Skeletal muscle satellite cell (primary cell): ENCODE results near the gene NQO1.
A peak's percentile ranks its signal among the peaks of the same experiment; 100 is the strongest.
"Not testable (repeated sequence)": the region's sequence is repeated elsewhere in the genome, so short reads cannot be mapped to it uniquely, and the experiment has no call there.

Experiments used
- H3K27me3 ChIP-seq: 2 replicates; pipeline ENCODE4 v1.7.0; 2013; ENCODE audit warnings: low read length; ENCODE audit not compliant: control insufficient read depth, insufficient read depth
- H3K36me3 ChIP-seq: 2 replicates; pipeline ENCODE4 v1.7.0; 2013; ENCODE audit warnings: mild to moderate bottlenecking, control low read depth, low read length; ENCODE audit not compliant: insufficient read depth
- H3K4me1 ChIP-seq: 2 replicates; pipeline ENCODE4 v1.7.0; 2013; ENCODE audit warnings: low read length; ENCODE audit not compliant: control insufficient read depth, insufficient read depth
- H3K4me2 ChIP-seq: 2 replicates; pipeline ENCODE4 v1.7.0; 2013; ENCODE audit warnings: mild to moderate bottlenecking, low read length
- H3K4me3 ChIP-seq: 2 replicates; pipeline ENCODE4 v1.7.0; 2013; ENCODE audit warnings: low read length
- H3K9ac ChIP-seq: 2 replicates; pipeline ENCODE4 v1.7.0; 2013; ENCODE audit warnings: mild to moderate bottlenecking, low read depth, low read length, moderate library complexity
- H3K9me3 ChIP-seq: replicated peaks from 2 replicates; pipeline ENCODE4 v1.7.0; 2013; ENCODE audit warnings: mild to moderate bottlenecking, control low read depth, low read length

Gene NQO1

DNA sequence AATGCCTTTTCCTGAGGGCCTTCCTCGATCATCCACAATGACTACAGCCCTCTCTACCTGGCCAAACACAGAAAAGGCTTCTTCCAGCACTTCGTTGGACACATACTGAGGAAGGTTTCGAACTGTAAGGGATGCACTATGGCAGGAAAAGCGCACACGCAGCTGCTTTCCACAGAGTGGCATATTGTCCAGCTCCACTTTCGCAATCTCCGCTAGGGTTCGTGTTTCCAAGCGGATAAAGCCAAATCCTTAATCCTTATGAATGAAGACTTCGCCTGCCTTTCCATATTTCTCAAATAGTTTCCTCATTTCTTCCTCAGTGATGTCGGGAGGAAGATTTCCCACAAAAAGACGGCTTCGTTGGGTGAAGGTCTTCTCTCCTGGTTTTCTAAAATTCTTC lies 31.0 kb upstream of the NQO1 start:
- not testable (repeated sequence) for H3K27me3 ChIP-seq, H3K9ac ChIP-seq, H3K4me3 ChIP-seq, H3K36me3 ChIP-seq, H3K4me1 ChIP-seq, H3K4me2 ChIP-seq, H3K9me3 ChIP-seq

DNA sequence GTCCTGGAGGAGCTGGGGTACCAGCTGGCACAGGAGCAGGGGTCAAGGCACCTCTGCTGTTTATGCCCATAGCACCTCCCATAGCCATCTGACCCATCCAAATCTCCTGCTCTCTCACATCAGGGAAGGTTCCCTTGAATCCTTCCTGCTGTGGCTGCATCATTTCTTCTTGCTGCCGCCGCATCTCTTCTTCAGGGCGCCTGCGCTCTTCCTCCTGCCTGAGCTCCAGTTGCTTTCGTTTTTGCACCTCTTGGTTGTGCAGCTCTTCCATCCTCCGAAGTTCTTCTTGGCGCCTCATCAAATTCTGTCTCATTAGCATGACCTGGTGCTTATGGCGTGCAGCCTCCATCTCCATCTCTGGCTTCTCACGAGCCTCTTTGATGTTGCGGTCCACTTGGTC lies 30.3 kb upstream of the NQO1 start:
- no peak overlapping the region for H3K4me3 ChIP-seq
- no peak overlapping the region for H3K4me2 ChIP-seq
- H3K27me3 ChIP-seq = no peaks in the 10 kb centered on the region
- no peak overlapping the region for H3K9ac ChIP-seq
- peaks cover 7% of the 10 kb centered on the region for H3K4me1 ChIP-seq
- no peaks in the 10 kb centered on the region for H3K9me3 ChIP-seq
- H3K36me3 ChIP-seq = peaks cover 6% of the 10 kb centered on the region

DNA sequence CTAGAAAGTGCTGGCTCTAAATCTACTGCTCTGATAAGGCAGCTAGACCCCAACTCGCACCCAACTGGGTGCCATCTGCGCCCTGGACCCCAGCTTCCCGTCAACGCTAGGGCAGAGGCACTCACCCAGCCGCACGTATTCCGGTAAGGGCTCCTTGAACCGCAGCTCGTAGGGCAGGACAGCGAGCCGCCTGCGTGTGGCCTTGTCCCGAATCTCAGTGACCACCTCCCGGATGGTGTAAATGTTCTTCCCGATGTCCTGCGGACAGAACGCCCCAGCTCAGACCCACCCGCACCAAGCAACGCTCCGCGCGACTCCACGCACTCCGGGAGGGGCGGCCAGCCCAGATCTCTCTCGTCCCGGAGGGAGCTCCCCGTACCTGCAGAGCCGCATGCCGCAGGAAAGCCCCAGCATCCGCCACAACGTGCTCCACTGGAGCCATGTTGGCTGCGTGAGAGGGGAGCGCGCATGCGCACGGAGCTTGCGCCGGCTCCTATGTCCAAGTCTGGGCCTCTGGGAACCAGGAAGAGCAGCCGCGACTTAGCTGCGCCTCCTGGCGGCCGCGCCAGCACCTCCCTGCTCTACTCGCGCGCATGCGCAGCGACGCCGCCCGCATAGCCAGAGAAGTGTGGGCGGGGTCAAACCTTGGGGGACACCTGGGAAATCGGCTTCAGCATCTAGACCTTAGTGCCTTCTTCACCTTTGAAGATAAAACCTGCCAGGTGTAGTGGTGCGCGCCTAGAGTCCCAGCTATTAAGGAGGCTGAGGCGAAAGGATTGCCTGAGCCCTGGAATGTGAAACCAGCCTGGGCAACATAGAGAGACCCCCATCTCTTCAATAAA lies 28.3 kb upstream of the NQO1 start, which contains the start of gene NOB1:
NOB1 (minus strand) TSS at position 458 of the 842 bp plus-strand sequence; CDS start at position 442, 16 bp downstream.
- Histone ChIP-seq H3K4me3 (peak within 1 kb of the TSS; percentile 88), H3K9ac (peak within 1 kb of the TSS; percentile 83), H3K36me3 (peaks cover 16% of the 10 kb centered on the region), H3K4me2 (peak within 1 kb of the TSS; percentile 80), H3K9me3 (no peaks in the 10 kb centered on the region), H3K27me3 (no peaks in the 10 kb centered on the region), H3K4me1 (peaks cover 7% of the 10 kb centered on the region)

DNA sequence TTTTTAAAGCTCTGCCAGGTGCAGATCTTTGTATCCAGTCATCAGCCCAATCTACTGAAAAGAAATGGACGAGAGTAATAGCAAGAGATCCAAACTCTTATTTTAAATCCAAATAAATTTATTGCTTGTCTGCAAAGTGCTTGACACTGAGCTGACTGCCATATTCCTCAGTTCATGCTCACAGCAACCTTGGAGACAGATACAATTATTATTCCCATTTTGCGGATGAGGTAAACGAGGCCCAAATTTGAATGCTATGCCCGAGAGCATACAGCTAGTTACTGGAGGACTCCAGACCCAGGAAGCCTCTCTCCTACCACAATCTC lies 27.7 kb upstream of the NQO1 start:
- peaks cover 7% of the 10 kb centered on the region for H3K4me1 ChIP-seq
- H3K27me3 ChIP-seq = no peaks in the 10 kb centered on the region
- H3K4me2 ChIP-seq = peak overlapping the region; percentile 78
- H3K9me3 ChIP-seq = no peaks in the 10 kb centered on the region
- peaks cover 20% of the 10 kb centered on the region for H3K36me3 ChIP-seq
- peak overlapping the region; percentile 83 for H3K9ac ChIP-seq
- peak overlapping the region; percentile 88 for H3K4me3 ChIP-seq

DNA sequence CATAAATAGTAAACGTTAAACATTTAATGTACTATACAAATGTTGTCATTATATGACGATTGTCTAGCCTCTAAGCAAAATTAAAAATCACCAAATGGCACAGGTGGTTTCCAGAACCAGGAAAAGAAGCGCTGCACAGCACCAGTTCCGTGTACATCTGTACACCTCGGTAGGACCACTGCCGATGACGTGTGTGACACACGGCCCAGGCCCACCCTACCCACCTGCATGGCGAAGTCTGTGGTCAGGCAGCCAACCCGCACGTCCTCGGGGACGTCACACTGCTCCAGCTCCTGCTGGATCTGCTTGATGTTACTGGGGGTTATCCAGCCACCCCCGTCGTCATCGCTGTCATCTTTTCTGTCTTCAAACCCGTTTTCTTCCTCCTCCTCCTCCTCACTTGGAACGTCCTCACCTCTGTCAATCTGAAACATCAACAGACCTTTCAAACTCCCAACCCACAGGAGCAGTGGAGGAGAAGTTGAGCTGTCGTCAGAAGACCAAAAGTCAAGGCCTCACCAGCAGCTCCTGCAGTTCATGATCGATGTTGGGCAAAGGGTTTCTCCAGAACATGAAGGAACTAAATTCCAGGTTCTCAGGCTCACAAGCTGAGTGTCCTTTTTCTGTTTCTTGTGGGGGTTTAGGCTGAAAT lies 22.5 kb upstream of the NQO1 start:
- H3K27me3 ChIP-seq = no peaks in the 10 kb centered on the region
- H3K4me2 ChIP-seq = no peak overlapping the region
- H3K9me3 ChIP-seq = no peaks in the 10 kb centered on the region
- H3K36me3 ChIP-seq = peaks cover 66% of the 10 kb centered on the region
- H3K9ac ChIP-seq = no peak overlapping the region
- H3K4me1 ChIP-seq = peaks cover 7% of the 10 kb centered on the region
- H3K4me3 ChIP-seq = no peak overlapping the region

DNA sequence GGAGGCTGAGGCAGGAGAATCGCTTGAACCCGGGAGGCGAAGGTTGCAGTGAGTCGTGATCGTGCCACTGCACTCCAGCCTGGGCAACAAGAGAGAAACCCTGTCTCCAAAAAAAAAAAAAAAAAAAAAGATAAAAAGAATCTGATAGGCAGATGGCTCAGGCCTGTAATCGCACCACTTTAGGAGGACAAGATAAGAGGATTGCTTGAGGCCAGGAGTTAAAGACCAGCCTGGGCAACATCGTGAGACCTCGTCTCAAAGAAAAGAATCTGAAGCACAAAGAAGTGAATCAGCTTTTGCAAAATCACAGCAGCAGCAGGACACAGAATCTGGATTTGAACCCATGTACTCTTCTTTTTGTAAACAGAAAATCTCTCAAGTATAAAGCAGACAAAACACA lies 20.8 kb upstream of the NQO1 start:
- Histone ChIP-seq H3K9me3 (no peaks in the 10 kb centered on the region), H3K36me3 (peaks cover 79% of the 10 kb centered on the region), H3K27me3 (no peaks in the 10 kb centered on the region), H3K4me3 (no peak overlapping the region), H3K4me2 (no peak overlapping the region), H3K9ac (no peak overlapping the region), H3K4me1 (peaks cover 1% of the 10 kb centered on the region)

GRCh38 chr16:69745959-69746358 lies 19.6 kb upstream of the NQO1 start:
- peaks cover 86% of the 10 kb centered on the region for H3K36me3 ChIP-seq
- no peak overlapping the region for H3K9ac ChIP-seq
- no peak overlapping the region for H3K4me2 ChIP-seq
- H3K9me3 ChIP-seq = no peaks in the 10 kb centered on the region
- H3K4me3 ChIP-seq = no peak overlapping the region
- no peaks in the 10 kb centered on the region for H3K27me3 ChIP-seq
- H3K4me1 ChIP-seq = peaks cover 11% of the 10 kb centered on the region

- peaks cover 11% of the 10 kb centered on the region for H3K4me1 ChIP-seq
- H3K9ac ChIP-seq = no peak overlapping the region
- H3K36me3 ChIP-seq = peaks cover 83% of the 10 kb centered on the region
- H3K4me3 ChIP-seq = no peak overlapping the region
- H3K27me3 ChIP-seq = no peaks in the 10 kb centered on the region
- no peaks in the 10 kb centered on the region for H3K9me3 ChIP-seq
- H3K4me2 ChIP-seq = no peak overlapping the region
These were observed 18.9 kb upstream of the NQO1 start for GRCh38 chr16:69745232-69745612.

DNA sequence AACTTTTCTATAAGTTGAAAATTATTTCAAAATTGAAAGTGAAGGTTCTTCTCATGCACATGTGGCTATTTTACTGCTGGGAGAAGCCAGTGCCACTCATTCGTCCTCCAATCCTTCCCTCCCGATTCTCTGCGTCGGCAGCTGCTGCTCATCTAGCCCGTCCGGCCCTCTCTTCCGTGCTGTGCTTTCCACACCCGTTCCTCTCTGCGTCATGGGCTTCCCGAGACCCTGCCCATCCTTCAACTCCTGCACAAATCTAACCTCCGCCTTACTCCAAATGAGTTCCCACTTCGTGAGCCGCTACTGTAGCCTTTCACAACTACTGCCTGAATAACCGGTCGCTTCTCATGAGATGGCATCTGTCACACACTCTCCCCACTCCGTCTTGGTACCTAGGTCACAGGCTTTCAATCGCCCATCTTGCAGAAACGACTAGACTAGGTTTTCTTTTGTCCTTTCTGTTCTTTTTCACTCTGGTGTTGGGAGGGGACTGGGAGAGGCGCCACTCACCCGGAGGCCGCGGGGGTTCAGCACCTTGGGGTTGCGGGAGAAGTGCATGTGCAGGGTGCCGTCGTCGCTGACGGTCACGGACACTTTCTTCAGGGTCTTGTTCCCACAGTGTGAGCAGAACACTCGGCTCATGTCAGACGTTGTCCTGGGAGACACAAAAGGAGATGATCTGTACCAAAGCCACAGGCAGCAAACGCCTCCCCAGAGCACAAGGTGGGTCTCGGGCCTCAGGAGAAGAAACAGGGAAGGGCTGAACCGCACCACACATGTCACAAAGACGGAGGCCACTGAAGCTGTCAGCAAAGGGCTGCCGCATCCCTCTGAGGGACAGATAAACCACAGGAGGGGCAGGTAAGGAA lies 18.2 kb upstream of the NQO1 start:
- Histone ChIP-seq H3K4me1 (peaks cover 11% of the 10 kb centered on the region), H3K36me3 (peaks cover 87% of the 10 kb centered on the region), H3K4me2 (no peak overlapping the region), H3K9me3 (no peaks in the 10 kb centered on the region), H3K4me3 (no peak overlapping the region), H3K9ac (no peak overlapping the region), H3K27me3 (no peaks in the 10 kb centered on the region)

GRCh38 chr16:69741951-69742904 lies 15.9 kb upstream of the NQO1 start:
- Histone ChIP-seq H3K4me1 (peaks cover 11% of the 10 kb centered on the region), H3K36me3 (peaks cover 65% of the 10 kb centered on the region), H3K4me3 (no peak overlapping the region), H3K9ac (no peak overlapping the region), H3K4me2 (no peak overlapping the region), H3K27me3 (no peaks in the 10 kb centered on the region), H3K9me3 (no peaks in the 10 kb centered on the region)
